Adrenal gland (tissue), 5 donors: ENCODE results near the gene CNST.

Experiments used
- CTCF ChIP-seq, 6 experiments: fragments of 450-650 bp in 4 of 6; fragments of 200-600 bp in 2 of 6; sonication (generic) in 1 of 6; IDR thresholded peaks; 1 replicate in 5 of 6; 2 replicates in 1 of 6; pipeline versions ENCODE4 v1.5.1 to v1.8.0; 2016 to 2021; ENCODE audit warnings: antibody characterized with exemption in 6 of 6, mild to moderate bottlenecking in 2 of 6, moderate library complexity in 1 of 6
- POLR2A ChIP-seq, 2 donors: fragments of 450-650 bp; IDR thresholded peaks; one replicate each; pipeline ENCODE4 v1.6.1; 2017; ENCODE audit warnings: antibody characterized with exemption in 2 of 2, mild to moderate bottlenecking in 2 of 2, moderate library complexity in 1 of 2
- donor health status: DM: no; HTN: no; CAD: no.

- TF ChIP-seq POLR2A (IDR thresholded peaks at IDR 0.05) (no peak), CTCF (IDR thresholded peaks at IDR 0.05) (no peak)
Observed at GRCh38 chr1:246534114-246534513, 32.1 kb upstream of the CNST start.
